Stimulated activated CD4-positive, alpha-beta T cell treated with anti-CD3 and anti-CD28 coated beads, Interleukin-12 subunit alpha, Interleukin-12 subunit beta, amount 100 ng/mL, for 48 hours (primary cell): Measurements from ENCODE around the gene FAM83C.

ENCODE experiments used
- DNase-seq, 3 donors: peaks; one replicate each; pipeline ENCODE4 v3.0.0-alpha.2; 2020; ENCODE audit warnings: low read depth in 2 of 3, low spot score in 1 of 3

The FAM83C gene

GRCh38 chr20:35291654-35292503 is at the start of gene FAM83C:
Gene FAM83C, minus strand, starts transcription at chr20:35292425. Its CDS starts 121 bp downstream, at chr20:35292304.
- DNase-seq = no peak

GRCh38 chr20:35341366-35342028 is 49.3 kb upstream of the FAM83C start:
- no peak for DNase-seq

- no peak for DNase-seq
Observed at GRCh38 chr20:35340436-35340835, 48.2 kb upstream of the FAM83C start.

- DNase-seq = no peak
Observed at GRCh38 chr20:35339636-35340035, 47.4 kb upstream of the FAM83C start.

- no peak for DNase-seq
Observed at GRCh38 chr20:35339007-35339406, 46.8 kb upstream of the FAM83C start.

GRCh38 chr20:35334311-35335101 is 42.3 kb upstream of the FAM83C start:
- DNase-seq = no peak

- DNase-seq = no peak
Observed at GRCh38 chr20:35333606-35334005, 41.4 kb upstream of the FAM83C start.

- DNase-seq = no peak
Observed at GRCh38 chr20:35332540-35333200, 40.4 kb upstream of the FAM83C start.

GRCh38 chr20:35329435-35330139 is 37.4 kb upstream of the FAM83C start:
- peak; percentile 51 to 70 (median 54) for DNase-seq

GRCh38 chr20:35328689-35329088 is 36.5 kb upstream of the FAM83C start:
- no peak for DNase-seq

- DNase-seq = no peak
Observed at GRCh38 chr20:35328095-35328685, 36.0 kb upstream of the FAM83C start.

- no peak for DNase-seq
Observed at GRCh38 chr20:35327074-35327976, 35.1 kb upstream of the FAM83C start.

- DNase-seq = no peak
Observed at GRCh38 chr20:35326740-35327073, 34.5 kb upstream of the FAM83C start.

GRCh38 chr20:35326021-35326739 is 34.0 kb upstream of the FAM83C start:
- DNase-seq = no peak

- DNase-seq = no peak
Observed at GRCh38 chr20:35325401-35325800, 33.2 kb upstream of the FAM83C start.

GRCh38 chr20:35320396-35321126 is 28.3 kb upstream of the FAM83C start:
- no peak for DNase-seq

GRCh38 chr20:35319871-35320197 is 27.6 kb upstream of the FAM83C start:
- no peak for DNase-seq
